GM23248 (cell line): ENCODE results near the gene SUB1. TPM values are rescaled to one million over a fixed set of nuclear protein-coding genes. Genes with fewer than 3 reads are reported as not detected.

Experiments used
- DNase-seq: peaks from one replicate; pipeline ENCODE4 v3.0.0-alpha.2; 2015
- H2AFZ ChIP-seq: fragments of 200-600 bp; sonication (generic); 2 replicates; pipeline ENCODE4 v1.6.1; 2016; ENCODE audit warnings: antibody characterized with exemption
- H3F3A ChIP-seq: fragments of 200-600 bp; sonication (generic); 2 replicates; pipeline ENCODE4 v1.6.1; 2016; ENCODE audit warnings: mild to moderate bottlenecking, antibody characterized with exemption, mixed run types; ENCODE audit not compliant: insufficient read depth
- H3K27ac ChIP-seq: fragments of 200-600 bp; sonication (generic); 2 replicates; pipeline ENCODE4 v1.5.1; 2016; ENCODE audit warnings: mild to moderate bottlenecking
- H3K27me3 ChIP-seq: fragments of 200-600 bp; sonication (generic); replicated peaks from 2 replicates; pipeline ENCODE4 v1.6.1; 2016; ENCODE audit warnings: mild to moderate bottlenecking; ENCODE audit not compliant: insufficient read depth
- H3K36me3 ChIP-seq: fragments of 200-600 bp; sonication (generic); 2 replicates; pipeline ENCODE4 v1.6.1; 2016; ENCODE audit warnings: low read depth, mild to moderate bottlenecking
- H3K4me1 ChIP-seq: fragments of 200-600 bp; sonication (generic); 2 replicates; pipeline ENCODE4 v1.6.1; 2016; ENCODE audit warnings: mild to moderate bottlenecking; ENCODE audit not compliant: insufficient read depth
- H3K4me2 ChIP-seq: fragments of 200-600 bp; sonication (generic); one replicate; pipeline ENCODE4 v1.6.1; 2016; ENCODE audit warnings: mild to moderate bottlenecking; ENCODE audit not compliant: unreplicated experiment
- H3K4me3 ChIP-seq: fragments of 200-600 bp; sonication (generic); 2 replicates; pipeline ENCODE4 v1.5.1; 2016; ENCODE audit warnings: mild to moderate bottlenecking
- H3K79me2 ChIP-seq: fragments of 200-600 bp; sonication (generic); 2 replicates; pipeline ENCODE4 v1.6.1; 2016; ENCODE audit warnings: mild to moderate bottlenecking; ENCODE audit not compliant: insufficient read depth
- H3K9ac ChIP-seq: fragments of 200-600 bp; sonication (generic); 2 replicates; pipeline ENCODE4 v1.6.1; 2016; ENCODE audit warnings: mild to moderate bottlenecking
- H3K9me2 ChIP-seq: fragments of 200-600 bp; sonication (generic); 2 replicates; pipeline ENCODE4 v1.6.1; 2016; ENCODE audit warnings: mixed run types, mild to moderate bottlenecking, moderate library complexity; ENCODE audit not compliant: insufficient read depth
- H3K9me3 ChIP-seq: fragments of 200-600 bp; sonication (generic); one replicate; pipeline ENCODE4 v1.6.1; 2017; ENCODE audit warnings: low read depth
- H4K20me1 ChIP-seq: fragments of 200-600 bp; sonication (generic); 2 replicates; pipeline ENCODE4 v1.6.0; 2016; ENCODE audit not compliant: insufficient read depth
- EZH2 ChIP-seq: fragments of 200-600 bp; sonication (generic); IDR thresholded peaks from 2 replicates; pipeline ENCODE4 v1.6.1; 2018; ENCODE audit warnings: antibody characterized with exemption, mild to moderate bottlenecking; ENCODE audit not compliant: insufficient read depth, poor library complexity, severe bottlenecking
- EZH2phosphoT487 ChIP-seq: fragments of 200-600 bp; sonication (generic); IDR thresholded peaks from 2 replicates; pipeline ENCODE4 v1.6.1; 2018; ENCODE audit warnings: antibody characterized with exemption, moderate library complexity, mild to moderate bottlenecking, low read depth; ENCODE audit not compliant: insufficient read depth
- WGBS, 2 experiments: methylation state at CpG; one replicate each; pipeline ENCODE4 v1.1.6; 2015 to 2017; ENCODE audit warnings: low lambda C conversion rate in 2 of 2, low coverage in 1 of 2; ENCODE audit errors: missing lambda C conversion rate in 2 of 2; 5-methylcytosine and 5-hydroxymethylcytosine counted together
- in situ Hi-C: fragments of 300-500 bp; cut with MboI; formaldehyde crosslinking; loops from 2 replicates; pipeline ENCODE4 v1.15.0; 2020
- polyA plus RNA-seq: library from polyadenylated mRNA; unstranded; fragments of >200 nt; fragmentation: Nextera tagmentation; extraction: Ambion mirVana; gene quantifications from 2 replicates; pipeline ENCODE4 v1.2.1, GENCODE V29; 2016
- total RNA-seq: library from RNA; depleted of rRNA; stranded (reverse); fragments of >200 nt; shearing (Covaris generic); gene quantifications from 2 replicates; pipeline ENCODE4 v1.2.3, GENCODE V29; 2014

SUB1 gene
- total and polyA plus RNA-seq, 2 experiments from 2014 or later = 350 to 489 TPM

DNA sequence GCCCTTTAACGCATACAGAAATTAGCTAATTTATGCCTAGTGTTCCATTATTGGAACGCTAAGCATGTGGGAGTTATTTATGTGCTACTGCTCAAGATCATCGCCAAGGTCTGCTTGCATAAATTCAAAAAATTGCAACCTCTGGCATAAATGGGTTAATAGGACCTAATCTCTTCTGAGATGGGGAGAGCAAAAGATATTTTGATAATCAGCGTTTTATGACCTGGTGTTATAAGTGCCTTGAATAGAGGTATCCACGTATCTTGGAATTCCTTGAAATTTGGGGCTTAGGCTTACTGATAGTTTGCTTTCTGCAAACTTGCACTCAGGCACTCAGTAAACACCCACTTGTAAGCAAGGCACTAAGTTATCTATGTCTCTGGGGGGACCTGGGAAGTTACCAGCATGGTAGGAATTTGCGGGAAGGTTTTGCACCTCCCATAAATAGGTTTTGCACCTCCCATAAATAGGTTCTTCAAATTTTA, 1.8 kb downstream of the SUB1 start:
- H3K9ac ChIP-seq = peak overlapping the region; percentile 91
- H3K36me3 ChIP-seq = peaks cover 18% of the 10 kb centered on the region
- H2AFZ ChIP-seq = no peak overlapping the region
- no peak for DNase-seq
- in situ Hi-C loops = loop anchor here (10.0 kb wide), 1 partner anchor 92 kb away; no protein-coding TSS in a partner anchor
- no peaks in the 10 kb centered on the region for H3K27me3 ChIP-seq
- TF ChIP-seq EZH2phosphoT487 = no peak
- no peak for TF ChIP-seq EZH2
- H3K27ac ChIP-seq = no peak overlapping the region
- no peaks in the 10 kb centered on the region for H3K9me3 ChIP-seq
- peaks cover 63% of the 10 kb centered on the region for H3K79me2 ChIP-seq
- 90 to 93% methylated on average over 6 of the region's 6 CpGs for WGBS, 2 experiments
- H3K4me3 ChIP-seq = peak overlapping the region; percentile 98
- H3F3A ChIP-seq = peaks cover 38% of the 10 kb centered on the region
- no peaks in the 10 kb centered on the region for H3K9me2 ChIP-seq
- peaks cover 23% of the 10 kb centered on the region for H4K20me1 ChIP-seq
- peak overlapping the region; percentile 100 for H3K4me2 ChIP-seq
- H3K4me1 ChIP-seq = peaks cover 30% of the 10 kb centered on the region

DNA sequence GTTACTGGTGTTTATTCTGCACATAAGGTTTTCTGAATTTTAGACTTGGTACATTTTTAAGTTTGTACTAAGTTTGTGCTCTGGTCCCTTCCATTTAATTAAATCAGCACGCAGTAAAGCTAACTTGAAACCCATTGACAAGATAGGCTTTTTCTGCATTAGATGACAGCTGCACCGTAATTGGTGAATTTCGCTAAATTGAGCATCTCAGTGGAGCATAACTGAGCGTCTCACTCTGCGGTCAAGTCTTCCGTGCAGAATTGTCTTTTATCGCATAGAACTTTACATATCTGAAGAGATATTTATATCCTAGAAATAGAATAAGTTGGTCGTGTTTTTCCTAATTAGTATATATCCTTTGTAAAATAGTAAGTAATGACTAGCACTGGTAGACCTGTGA, 4.1 kb downstream of the SUB1 start:
- TF ChIP-seq EZH2 (no peak), EZH2phosphoT487 (no peak)

DNA sequence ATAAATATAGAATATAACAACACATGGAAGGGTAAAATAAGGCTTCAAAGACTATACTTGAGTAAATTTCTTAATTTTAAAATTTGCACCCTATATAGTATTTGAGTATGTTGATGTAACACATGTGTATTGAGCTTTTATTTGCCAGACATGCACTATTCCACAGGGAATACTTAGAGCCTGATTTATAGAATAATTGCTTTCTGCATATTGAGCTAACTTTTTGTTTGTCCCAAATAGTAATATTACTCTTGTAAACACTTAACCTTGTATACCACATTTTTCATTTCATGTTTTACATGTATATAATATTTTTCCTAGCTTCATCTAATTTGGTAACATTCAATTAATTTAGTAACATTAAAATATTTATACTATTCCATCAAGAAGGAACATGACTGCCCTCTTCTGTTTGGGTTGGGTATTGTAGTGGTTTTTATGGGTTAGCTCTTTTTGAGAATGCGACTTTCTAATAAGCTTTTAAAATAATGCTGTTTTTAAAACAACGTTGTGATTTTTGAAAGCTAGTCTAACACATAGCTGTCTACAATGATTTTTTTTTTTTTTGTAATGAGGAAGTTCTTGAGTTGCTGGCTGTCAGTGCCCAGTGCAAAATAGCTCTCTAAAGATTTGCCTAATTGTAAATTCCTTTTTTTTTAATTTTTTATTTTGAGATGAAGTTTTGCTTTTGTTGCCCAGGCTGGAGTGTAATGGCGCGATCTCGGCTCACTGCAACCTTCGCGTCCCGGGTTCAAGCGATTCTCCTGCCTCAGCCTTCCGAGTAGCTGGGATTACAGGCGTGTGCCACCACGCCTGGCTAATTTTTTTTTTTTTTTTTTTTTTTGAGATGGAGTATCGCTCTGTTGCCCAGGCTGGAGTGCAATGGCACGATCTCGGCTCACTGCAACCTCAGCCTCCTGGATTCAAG, 4.8 kb downstream of the SUB1 start:
- peaks cover 49% of the 10 kb centered on the region for H3K36me3 ChIP-seq
- H3K27ac ChIP-seq = no peak overlapping the region

More for the DNA sequence above, 4.1 kb downstream of the SUB1 start:
- in situ Hi-C loops = loop anchor here (10.0 kb wide), 1 partner anchor 95 kb away; no protein-coding TSS in a partner anchor
- no peak overlapping the region for H2AFZ ChIP-seq
- WGBS, 2 experiments = 79 to 87% methylated on average over 8 of the region's 8 CpGs
- H3K9me3 ChIP-seq = no peaks in the 10 kb centered on the region
- no peaks in the 10 kb centered on the region for H3K9me2 ChIP-seq
- peaks cover 86% of the 10 kb centered on the region for H3K79me2 ChIP-seq
- H3K9ac ChIP-seq = no peak overlapping the region
- H3K4me3 ChIP-seq = no peak overlapping the region
- no peak for DNase-seq
- H3K4me1 ChIP-seq = peaks cover 17% of the 10 kb centered on the region
- no peaks in the 10 kb centered on the region for H3K27me3 ChIP-seq
- H3K4me2 ChIP-seq = no peak overlapping the region
- peaks cover 42% of the 10 kb centered on the region for H3K36me3 ChIP-seq
- peaks cover 29% of the 10 kb centered on the region for H3F3A ChIP-seq
- H4K20me1 ChIP-seq = peaks cover 28% of the 10 kb centered on the region
- no peak overlapping the region for H3K27ac ChIP-seq

DNA sequence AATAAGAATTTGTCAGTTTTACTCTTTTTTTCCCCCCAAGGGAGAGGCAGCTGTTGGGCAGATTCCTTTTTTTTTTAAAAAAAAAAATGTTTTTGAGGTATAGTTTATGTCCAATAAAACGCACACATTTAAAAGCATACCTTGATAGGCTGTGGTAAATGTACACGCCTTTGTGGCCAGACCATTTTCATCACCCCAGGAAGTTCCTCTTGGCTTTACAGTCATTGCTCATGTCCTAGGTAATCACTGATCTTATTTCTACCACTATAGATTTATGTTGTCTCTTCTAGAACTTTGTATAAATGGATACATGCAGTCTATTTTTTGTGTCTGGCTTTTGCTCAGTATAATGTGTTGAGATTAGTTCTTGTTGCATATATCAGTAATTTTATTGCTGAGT, 9.8 kb downstream of the SUB1 start:
- TF ChIP-seq EZH2 = no peak
- no peak for TF ChIP-seq EZH2phosphoT487

More for the DNA sequence above, 4.8 kb downstream of the SUB1 start:
- no peak overlapping the region for H3K4me2 ChIP-seq
- in situ Hi-C loops = loop anchor here (10.0 kb wide), 1 partner anchor 95 kb away; no protein-coding TSS in a partner anchor
- no peak overlapping the region for H2AFZ ChIP-seq
- H3K9me3 ChIP-seq = no peaks in the 10 kb centered on the region
- H3K27me3 ChIP-seq = no peaks in the 10 kb centered on the region
- peaks cover 32% of the 10 kb centered on the region for H3F3A ChIP-seq
- no peak overlapping the region for H3K9ac ChIP-seq
- DNase-seq = peak; percentile 57
- no peaks in the 10 kb centered on the region for H3K9me2 ChIP-seq
- peaks cover 28% of the 10 kb centered on the region for H4K20me1 ChIP-seq
- 78 to 83% methylated on average over 9 to 14 of the region's 15 CpGs for WGBS, 2 experiments
- H3K4me1 ChIP-seq = peaks cover 15% of the 10 kb centered on the region
- TF ChIP-seq EZH2phosphoT487 (no peak), EZH2 (no peak)
- H3K79me2 ChIP-seq = peaks cover 94% of the 10 kb centered on the region
- H3K4me3 ChIP-seq = no peak overlapping the region

More for the DNA sequence above, 9.8 kb downstream of the SUB1 start:
- no peak for DNase-seq
- H3K27me3 ChIP-seq = no peaks in the 10 kb centered on the region
- H3K36me3 ChIP-seq = peaks cover 78% of the 10 kb centered on the region
- H3F3A ChIP-seq = peaks cover 43% of the 10 kb centered on the region
- H3K4me2 ChIP-seq = no peak overlapping the region
- WGBS, 2 experiments = 95 to 96% methylated on average over 2 of the region's 2 CpGs
- no peak overlapping the region for H3K9ac ChIP-seq
- no peak overlapping the region for H3K27ac ChIP-seq
- H3K4me3 ChIP-seq = no peak overlapping the region
- peaks cover 41% of the 10 kb centered on the region for H3K4me1 ChIP-seq
- no peaks in the 10 kb centered on the region for H3K9me3 ChIP-seq
- in situ Hi-C loops = no loop called here
- H3K9me2 ChIP-seq = no peaks in the 10 kb centered on the region
- H2AFZ ChIP-seq = no peak overlapping the region
- peaks cover 92% of the 10 kb centered on the region for H3K79me2 ChIP-seq
- H4K20me1 ChIP-seq = peaks cover 12% of the 10 kb centered on the region; the same call in 1 of the 2 replicates
